ENCODE data around the gene RASA3. TPM values are rescaled to one million over a fixed set of nuclear protein-coding genes. Genes with fewer than 3 reads are reported as not detected.
"Not testable (repeated sequence)": the region's sequence is repeated elsewhere in the genome, so short reads cannot be mapped to it uniquely, and the experiment has no call there.

The RASA3 gene
- polyA plus RNA-seq, 1 experiment, result 31.4 TPM

DNA sequence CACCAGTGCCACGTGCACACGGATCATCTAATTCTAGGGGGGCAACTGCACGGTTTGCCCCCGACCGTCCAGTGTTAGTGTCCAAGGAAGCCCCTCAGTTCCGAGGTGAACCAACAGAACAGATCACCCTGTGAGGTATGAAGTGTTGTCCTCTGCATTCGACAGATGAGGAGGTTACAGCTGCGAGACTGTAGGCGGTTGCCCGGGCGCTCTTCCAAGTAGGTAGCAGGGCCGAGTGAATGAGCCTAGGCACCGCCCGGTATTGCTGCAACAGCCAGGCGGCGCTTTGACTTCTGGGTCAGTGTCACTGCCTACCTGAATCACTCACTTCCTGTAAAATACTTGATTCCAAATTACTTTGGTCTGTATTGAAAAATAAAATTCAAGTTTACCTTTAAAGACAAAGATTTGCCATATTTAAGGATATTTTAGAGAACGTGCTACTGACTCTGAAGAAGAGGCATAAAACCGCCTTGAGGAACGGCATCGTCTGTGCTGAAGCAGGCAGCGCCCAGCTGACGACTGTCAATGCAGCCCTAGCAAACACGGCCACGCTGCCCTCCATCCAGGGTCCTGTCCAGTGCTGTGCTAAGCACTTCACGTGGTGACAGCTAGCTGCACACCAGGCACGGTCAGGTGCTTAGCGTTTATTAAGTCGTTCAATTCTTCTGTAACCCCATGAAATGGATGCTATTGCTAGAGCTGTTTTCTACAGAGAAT lies 19.3 kb upstream of the RASA3 start:
- H3K4me3 ChIP-seq (ENCODE audit: low read depth, low read length), result no peak overlapping the region
- H3K36me3 ChIP-seq (ENCODE audit: control insufficient read depth, insufficient read depth, low read length), result no peaks in the 10 kb centered on the region
- no peak for DNase-seq (ENCODE audit: low read depth)
- ChIA-PET POLR2A (no interaction called here), CTCF (no interaction called here)
- no peak for TF ChIP-seq CTCF (IDR thresholded peaks at IDR 0.05; ENCODE audit: insufficient read depth, low read depth, low read length)
- peaks cover 6% of the 10 kb centered on the region for H3K27me3 ChIP-seq (ENCODE audit: control insufficient read depth, insufficient read depth, low read length)

GRCh38 chr13:114151031-114151430 lies 18.6 kb upstream of the RASA3 start:
- H3K4me3 ChIP-seq (ENCODE audit: low read depth, low read length), result no peak overlapping the region
- peaks cover 6% of the 10 kb centered on the region for H3K27me3 ChIP-seq (ENCODE audit: control insufficient read depth, insufficient read depth, low read length)
- no peak for DNase-seq (ENCODE audit: low read depth)
- no peak for TF ChIP-seq CTCF (IDR thresholded peaks at IDR 0.05; ENCODE audit: insufficient read depth, low read depth, low read length)
- H3K36me3 ChIP-seq (ENCODE audit: control insufficient read depth, insufficient read depth, low read length), result no peaks in the 10 kb centered on the region
- POLR2A ChIA-PET, result no interaction called here
- CTCF ChIA-PET, result no interaction called here

- no peak overlapping the region for H3K4me3 ChIP-seq (ENCODE audit: low read depth, low read length)
- no peaks in the 10 kb centered on the region for H3K36me3 ChIP-seq (ENCODE audit: control insufficient read depth, insufficient read depth, low read length)
- DNase-seq (ENCODE audit: low read depth), result no peak
- ChIA-PET POLR2A (no interaction called here), CTCF (no interaction called here)
- TF ChIP-seq CTCF (IDR thresholded peaks at IDR 0.05; ENCODE audit: insufficient read depth, low read depth, low read length), result no peak
- H3K27me3 ChIP-seq (ENCODE audit: control insufficient read depth, insufficient read depth, low read length), result peaks cover 6% of the 10 kb centered on the region
These were observed 17.6 kb upstream of the RASA3 start for GRCh38 chr13:114149774-114150740.

DNA sequence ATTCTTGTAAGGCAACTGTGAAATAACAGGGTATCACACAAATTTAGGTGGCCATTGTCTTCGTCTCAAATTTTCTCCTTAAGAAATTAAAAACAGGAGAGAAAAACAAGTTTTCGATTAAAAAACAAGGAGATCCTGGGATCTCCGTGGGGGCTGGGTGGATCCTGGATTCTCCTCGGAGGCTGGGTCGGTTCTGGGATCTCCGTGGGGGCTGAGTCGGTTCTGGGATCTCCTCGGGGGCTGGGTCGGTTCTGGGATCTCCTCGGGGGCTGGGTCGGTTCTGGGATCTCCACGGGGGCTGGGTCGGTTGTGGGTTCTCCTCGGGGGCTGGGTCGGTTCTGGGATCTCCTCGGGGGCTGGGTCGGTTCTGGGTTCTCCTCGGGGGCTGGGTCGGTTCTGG lies 16.5 kb upstream of the RASA3 start:
- H3K4me3 ChIP-seq (ENCODE audit: low read depth, low read length); H3K36me3 ChIP-seq (ENCODE audit: control insufficient read depth, insufficient read depth, low read length); H3K27me3 ChIP-seq (ENCODE audit: control insufficient read depth, insufficient read depth, low read length); CTCF ChIA-PET; DNase-seq (ENCODE audit: low read depth); POLR2A ChIA-PET: not testable (repeated sequence)

GRCh38 chr13:114148521-114148855 lies 16.1 kb upstream of the RASA3 start:
- ChIA-PET CTCF (no interaction called here), POLR2A (no interaction called here)
- DNase-seq (ENCODE audit: low read depth), result no peak
- no peak overlapping the region for H3K4me3 ChIP-seq (ENCODE audit: low read depth, low read length)
- peaks cover 6% of the 10 kb centered on the region for H3K27me3 ChIP-seq (ENCODE audit: control insufficient read depth, insufficient read depth, low read length)
- TF ChIP-seq CTCF (IDR thresholded peaks at IDR 0.05; ENCODE audit: insufficient read depth, low read depth, low read length), result no peak
- H3K36me3 ChIP-seq (ENCODE audit: control insufficient read depth, insufficient read depth, low read length), result no peaks in the 10 kb centered on the region

Data from BJ (cell line).